Measurements from ENCODE around the gene PTTG1.

The PTTG1 gene

GRCh38 chr5:160382346-160382745 is 39.3 kb upstream of the PTTG1 start:
- no peak for TF ChIP-seq CTCF (IDR thresholded peaks at IDR 0.05)

GRCh38 chr5:160384681-160385080 is 37.0 kb upstream of the PTTG1 start:
- TF ChIP-seq CTCF (IDR thresholded peaks at IDR 0.05), result no peak

GRCh38 chr5:160385496-160385895 is 36.2 kb upstream of the PTTG1 start:
- no peak for TF ChIP-seq CTCF (IDR thresholded peaks at IDR 0.05)

GRCh38 chr5:160387445-160387844 is 34.2 kb upstream of the PTTG1 start:
- no peak for TF ChIP-seq CTCF (IDR thresholded peaks at IDR 0.05)

GRCh38 chr5:160390787-160391696 is 30.6 kb upstream of the PTTG1 start:
- TF ChIP-seq CTCF (IDR thresholded peaks at IDR 0.05), result peak; percentile 61; the same call in 1 of the 2 replicates

GRCh38 chr5:160395111-160395510 is 26.5 kb upstream of the PTTG1 start:
- no peak for TF ChIP-seq CTCF (IDR thresholded peaks at IDR 0.05)

- TF ChIP-seq CTCF (IDR thresholded peaks at IDR 0.05), result no peak
Measured at GRCh38 chr5:160397492-160397891, 24.2 kb upstream of the PTTG1 start.

Data from LNCAP (cell line).